GM12864 (cell line): Measurements from ENCODE around the gene OTOP2.

ENCODE experiments used
- DNase-seq: peaks from one replicate; pipeline ENCODE4 v3.0.0-alpha.2; 2011; ENCODE audit warnings: low read depth
- H3K4me3 ChIP-seq: 2 replicates; pipeline ENCODE4 v1.5.1; 2011; ENCODE audit warnings: mild to moderate bottlenecking, low read depth, low read length, control low read depth
- CTCF ChIP-seq: IDR thresholded peaks from 2 replicates; pipeline ENCODE4 v1.5.1; 2011; ENCODE audit warnings: low read depth, mild to moderate bottlenecking, moderate library complexity, low read length, control low read depth, inconsistent platforms; ENCODE audit errors: missing control alignments

OTOP2 gene

GRCh38 chr17:74930535-74931036 lies 6.5 kb downstream of the OTOP2 start:
- no peak for TF ChIP-seq CTCF
- H3K4me3 ChIP-seq = no peak overlapping the region
- DNase-seq = no peak

GRCh38 chr17:74935048-74935447 lies 11.0 kb downstream of the OTOP2 start:
- no peak for TF ChIP-seq CTCF
- H3K4me3 ChIP-seq = no peak overlapping the region
- DNase-seq = no peak

GRCh38 chr17:74935585-74936469 lies 11.8 kb downstream of the OTOP2 start, which contains the start of gene OTOP3:
TSS of gene OTOP3 (plus strand) at chr17:74935898. CDS start at chr17:74935922, 24 bp downstream.
- no peak within 1 kb of the TSS for H3K4me3 ChIP-seq
- no peak for DNase-seq
- TF ChIP-seq CTCF = no peak

GRCh38 chr17:74936470-74936799 lies 12.4 kb downstream of the OTOP2 start:
- DNase-seq = no peak
- no peak for TF ChIP-seq CTCF
- no peak overlapping the region for H3K4me3 ChIP-seq

GRCh38 chr17:74937064-74938051 lies 13.3 kb downstream of the OTOP2 start:
- H3K4me3 ChIP-seq = no peak overlapping the region
- DNase-seq = no peak
- no peak for TF ChIP-seq CTCF

GRCh38 chr17:74938194-74938950 lies 14.3 kb downstream of the OTOP2 start:
- no peak for TF ChIP-seq CTCF
- no peak overlapping the region for H3K4me3 ChIP-seq
- no peak for DNase-seq
